ENCODE data around the gene TNFRSF1A. TPM values are rescaled to one million over a fixed set of nuclear protein-coding genes. Genes with fewer than 3 reads are reported as not detected.

The TNFRSF1A gene
- total and polyA plus RNA-seq, 9 of the 15 experiments (the other 6 are each of a cell fraction or from before 2014, with no cell fraction given), result 0.76 to 43.5 (median 30.0) TPM

DNA sequence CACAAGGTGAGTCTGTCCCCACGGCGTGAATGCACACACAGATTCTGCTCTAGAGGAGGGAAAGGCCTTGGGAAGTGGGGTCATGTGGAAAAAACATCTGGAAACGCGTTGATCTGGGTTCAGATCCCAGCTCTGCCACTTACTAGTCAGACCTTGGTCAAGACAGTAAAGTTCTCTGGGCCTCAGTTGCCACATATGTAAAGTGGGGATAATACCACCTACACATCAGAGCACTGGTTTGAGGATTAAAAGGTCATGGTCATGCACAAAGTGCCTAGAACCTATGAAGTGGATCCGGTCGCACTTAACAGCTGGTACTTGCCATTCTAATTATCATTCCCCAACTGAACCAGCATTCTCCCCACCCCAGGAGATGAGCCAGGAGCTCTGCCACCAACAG is 26.7 kb downstream of the TNFRSF1A start:
- no peak for FAIRE-seq
- ATAC-seq, result no peak
- no TSS peak for BruUV-seq (replicated peaks)
- TF ChIP-seq SREBF2 (CRISPR knock-in tag; IDR thresholded peaks at IDR 0.05), result no peak
- no peak for TF ChIP-seq NFATC3 (IDR thresholded peaks at IDR 0.05)
- no peak for TF ChIP-seq ERF (CRISPR knock-in tag; IDR thresholded peaks at IDR 0.05)
- no peak for TF ChIP-seq ASH1L (IDR thresholded peaks at IDR 0.05; ENCODE audit: borderline replicate concordance, low read depth, partially characterized antibody)
- TF ChIP-seq, protein P1, sequence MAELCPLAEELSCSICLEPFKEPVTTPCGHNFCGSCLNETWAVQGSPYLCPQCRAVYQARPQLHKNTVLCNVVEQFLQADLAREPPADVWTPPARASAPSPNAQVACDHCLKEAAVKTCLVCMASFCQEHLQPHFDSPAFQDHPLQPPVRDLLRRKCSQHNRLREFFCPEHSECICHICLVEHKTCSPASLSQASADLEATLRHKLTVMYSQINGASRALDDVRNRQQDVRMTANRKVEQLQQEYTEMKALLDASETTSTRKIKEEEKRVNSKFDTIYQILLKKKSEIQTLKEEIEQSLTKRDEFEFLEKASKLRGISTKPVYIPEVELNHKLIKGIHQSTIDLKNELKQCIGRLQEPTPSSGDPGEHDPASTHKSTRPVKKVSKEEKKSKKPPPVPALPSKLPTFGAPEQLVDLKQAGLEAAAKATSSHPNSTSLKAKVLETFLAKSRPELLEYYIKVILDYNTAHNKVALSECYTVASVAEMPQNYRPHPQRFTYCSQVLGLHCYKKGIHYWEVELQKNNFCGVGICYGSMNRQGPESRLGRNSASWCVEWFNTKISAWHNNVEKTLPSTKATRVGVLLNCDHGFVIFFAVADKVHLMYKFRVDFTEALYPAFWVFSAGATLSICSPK (IDR thresholded peaks at IDR 0.05; ENCODE audit: borderline replicate concordance), result no peak
- TF ChIP-seq CEBPG (CRISPR knock-in tag; IDR thresholded peaks at IDR 0.05), result no peak
- TF ChIP-seq CEBPG (tag; conservative IDR thresholded peaks at IDR 0.05 in 1 of 2, IDR thresholded peaks at IDR 0.05 in 1 of 2), result no peak
- no peak for TF ChIP-seq RBFOX2 (IDR thresholded peaks at IDR 0.05; ENCODE audit: low read depth, low read length)
- no peak for TF ChIP-seq ZNF217 (CRISPR knock-in tag; IDR thresholded peaks at IDR 0.05)
- TF ChIP-seq, protein P2, sequence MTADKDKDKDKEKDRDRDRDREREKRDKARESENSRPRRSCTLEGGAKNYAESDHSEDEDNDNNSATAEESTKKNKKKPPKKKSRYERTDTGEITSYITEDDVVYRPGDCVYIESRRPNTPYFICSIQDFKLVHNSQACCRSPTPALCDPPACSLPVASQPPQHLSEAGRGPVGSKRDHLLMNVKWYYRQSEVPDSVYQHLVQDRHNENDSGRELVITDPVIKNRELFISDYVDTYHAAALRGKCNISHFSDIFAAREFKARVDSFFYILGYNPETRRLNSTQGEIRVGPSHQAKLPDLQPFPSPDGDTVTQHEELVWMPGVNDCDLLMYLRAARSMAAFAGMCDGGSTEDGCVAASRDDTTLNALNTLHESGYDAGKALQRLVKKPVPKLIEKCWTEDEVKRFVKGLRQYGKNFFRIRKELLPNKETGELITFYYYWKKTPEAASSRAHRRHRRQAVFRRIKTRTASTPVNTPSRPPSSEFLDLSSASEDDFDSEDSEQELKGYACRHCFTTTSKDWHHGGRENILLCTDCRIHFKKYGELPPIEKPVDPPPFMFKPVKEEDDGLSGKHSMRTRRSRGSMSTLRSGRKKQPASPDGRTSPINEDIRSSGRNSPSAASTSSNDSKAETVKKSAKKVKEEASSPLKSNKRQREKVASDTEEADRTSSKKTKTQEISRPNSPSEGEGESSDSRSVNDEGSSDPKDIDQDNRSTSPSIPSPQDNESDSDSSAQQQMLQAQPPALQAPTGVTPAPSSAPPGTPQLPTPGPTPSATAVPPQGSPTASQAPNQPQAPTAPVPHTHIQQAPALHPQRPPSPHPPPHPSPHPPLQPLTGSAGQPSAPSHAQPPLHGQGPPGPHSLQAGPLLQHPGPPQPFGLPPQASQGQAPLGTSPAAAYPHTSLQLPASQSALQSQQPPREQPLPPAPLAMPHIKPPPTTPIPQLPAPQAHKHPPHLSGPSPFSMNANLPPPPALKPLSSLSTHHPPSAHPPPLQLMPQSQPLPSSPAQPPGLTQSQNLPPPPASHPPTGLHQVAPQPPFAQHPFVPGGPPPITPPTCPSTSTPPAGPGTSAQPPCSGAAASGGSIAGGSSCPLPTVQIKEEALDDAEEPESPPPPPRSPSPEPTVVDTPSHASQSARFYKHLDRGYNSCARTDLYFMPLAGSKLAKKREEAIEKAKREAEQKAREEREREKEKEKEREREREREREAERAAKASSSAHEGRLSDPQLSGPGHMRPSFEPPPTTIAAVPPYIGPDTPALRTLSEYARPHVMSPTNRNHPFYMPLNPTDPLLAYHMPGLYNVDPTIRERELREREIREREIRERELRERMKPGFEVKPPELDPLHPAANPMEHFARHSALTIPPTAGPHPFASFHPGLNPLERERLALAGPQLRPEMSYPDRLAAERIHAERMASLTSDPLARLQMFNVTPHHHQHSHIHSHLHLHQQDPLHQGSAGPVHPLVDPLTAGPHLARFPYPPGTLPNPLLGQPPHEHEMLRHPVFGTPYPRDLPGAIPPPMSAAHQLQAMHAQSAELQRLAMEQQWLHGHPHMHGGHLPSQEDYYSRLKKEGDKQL (CRISPR knock-in tag; IDR thresholded peaks at IDR 0.05; ENCODE audit: borderline replicate concordance), result no peak
- no peak for TF ChIP-seq HNRNPLL (IDR thresholded peaks at IDR 0.05; ENCODE audit: low read depth, low read length, poor library complexity, severe bottlenecking)

More for the DNA sequence above, 26.7 kb downstream of the TNFRSF1A start:
- no peak overlapping the region for H2AFZ ChIP-seq (ENCODE audit: low read depth, low read length)
- H3K36me3 ChIP-seq (ENCODE audit: control insufficient read depth, insufficient read depth, low read length), result no peaks in the 10 kb centered on the region
- H3K4me1 ChIP-seq (replicated peaks in 1 of 2; ENCODE audit: control insufficient read depth in 2 of 2, insufficient read depth in 2 of 2, low read length in 2 of 2), result peaks cover 0 to 31% of the 10 kb centered on the region in 2 experiments; a peak in 2 of 5 replicates
- H4K20me1 ChIP-seq (replicated peaks; ENCODE audit: control insufficient read depth, insufficient read depth, low read length), result no peaks in the 10 kb centered on the region
- H3K4me3 ChIP-seq, result no peak overlapping the region
- peaks cover 0 to 21% of the 10 kb centered on the region in 2 experiments; a peak in 4 of 5 replicates for H3K27me3 ChIP-seq (ENCODE audit: control insufficient read depth in 2 of 2, insufficient read depth in 2 of 2, low read length in 2 of 2)
- WGBS (ENCODE audit: insufficient coverage, low coverage, missing lambda C conversion rate), result 28% methylated on average over 6 of the region's 6 CpGs
- no peak overlapping the region for H3K4me2 ChIP-seq (ENCODE audit: insufficient read depth, low read length)
- no peak for DNase-seq (ENCODE audit: extremely low read depth in 1 of 4, low spot score in 3 of 4)
- H3K9me1 ChIP-seq (ENCODE audit: control insufficient read depth, insufficient read depth, low read length), result no peaks in the 10 kb centered on the region
- CTCF ChIA-PET (ENCODE audit: low intra/inter-chr PET ratio), result no interaction called here
- POLR2A ChIA-PET, result interaction anchor here (1.1 kb wide), 1 partner anchor 8 kb away, joined by 3 read pairs; no protein-coding TSS in a partner anchor
- H3K9ac ChIP-seq (ENCODE audit: insufficient read depth in 1 of 2, low read depth in 2 of 2, low read length in 2 of 2), result no peak overlapping the region
- H3K27ac ChIP-seq (ENCODE audit: extremely low read depth, low read depth, low read length), result no peak overlapping the region
- intact Hi-C loops (cut with micrococcal nuclease), result no loop called here
- no peaks in the 10 kb centered on the region for H3K79me2 ChIP-seq (ENCODE audit: control insufficient read depth, insufficient read depth, low read length)
- in situ Hi-C loops (cut with MboI), result no loop called here
- H3K9me3 ChIP-seq (replicated peaks; ENCODE audit: control insufficient read depth, insufficient read depth, low read depth, low read length), result no peaks in the 10 kb centered on the region

Data from K562 (cell line).